ENCODE results near the gene CCDC110. TPM values are rescaled to one million over a fixed set of nuclear protein-coding genes. Genes with fewer than 3 reads are reported as not detected.
A peak's percentile ranks its signal among the peaks of the same experiment; 100 is the strongest.

CCDC110 gene
- total and polyA plus RNA-seq, 2 of the 13 experiments (the other 11 are each of a cell fraction or from before 2014, with no cell fraction given), result not detected

DNA sequence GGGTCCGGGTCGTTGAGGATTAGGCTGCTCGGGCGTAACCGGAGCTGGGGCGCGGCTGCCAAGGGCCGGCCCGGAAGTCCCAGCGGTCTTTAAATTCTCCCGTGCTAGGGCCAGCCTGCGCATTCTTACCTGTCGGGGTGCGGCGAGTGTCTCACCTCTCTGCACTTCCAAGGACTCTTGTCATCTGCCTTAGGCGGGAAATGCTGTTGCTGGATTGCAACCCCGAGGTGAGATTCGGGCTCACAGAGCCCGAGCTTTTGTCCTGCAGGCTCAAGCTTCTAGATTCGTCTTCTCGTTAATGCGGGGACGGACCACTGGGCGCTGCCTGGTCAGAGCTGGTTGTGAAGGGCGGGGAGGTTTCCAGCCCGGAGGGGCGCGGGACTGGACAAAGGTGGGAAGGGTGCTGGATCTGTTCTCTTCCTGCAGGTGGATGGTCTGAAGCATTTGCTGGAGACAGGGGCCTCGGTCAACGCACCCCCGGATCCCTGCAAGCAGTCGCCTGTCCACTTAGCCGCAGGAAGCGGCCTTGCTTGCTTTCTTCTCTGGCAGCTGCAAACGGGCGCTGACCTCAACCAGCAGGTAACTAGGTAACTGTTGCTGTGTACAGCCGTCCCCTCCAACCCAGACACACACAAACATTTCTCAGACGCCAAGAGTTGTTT is 74.7 kb downstream of the CCDC110 start, which contains the start of gene ANKRD37 (continued):
- 0 out of 2 replicates have a peak, but pooled peaks have one; percentile 2 for TF ChIP-seq ZNF891 (CRISPR knock-in tag; IDR thresholded peaks at IDR 0.05)
- TF ChIP-seq SMAD9 (CRISPR knock-in tag; IDR thresholded peaks at IDR 0.05), result no peak
- TF ChIP-seq, protein P1, sequence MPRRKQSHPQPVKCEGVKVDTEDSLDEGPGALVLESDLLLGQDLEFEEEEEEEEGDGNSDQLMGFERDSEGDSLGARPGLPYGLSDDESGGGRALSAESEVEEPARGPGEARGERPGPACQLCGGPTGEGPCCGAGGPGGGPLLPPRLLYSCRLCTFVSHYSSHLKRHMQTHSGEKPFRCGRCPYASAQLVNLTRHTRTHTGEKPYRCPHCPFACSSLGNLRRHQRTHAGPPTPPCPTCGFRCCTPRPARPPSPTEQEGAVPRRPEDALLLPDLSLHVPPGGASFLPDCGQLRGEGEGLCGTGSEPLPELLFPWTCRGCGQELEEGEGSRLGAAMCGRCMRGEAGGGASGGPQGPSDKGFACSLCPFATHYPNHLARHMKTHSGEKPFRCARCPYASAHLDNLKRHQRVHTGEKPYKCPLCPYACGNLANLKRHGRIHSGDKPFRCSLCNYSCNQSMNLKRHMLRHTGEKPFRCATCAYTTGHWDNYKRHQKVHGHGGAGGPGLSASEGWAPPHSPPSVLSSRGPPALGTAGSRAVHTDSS (CRISPR knock-in tag; conservative IDR thresholded peaks at IDR 0.05), result 0 out of 2 replicates have a peak, but pooled peaks have one; percentile 78
- peak; percentile 64; the same call in 1 of the 2 replicates for TF ChIP-seq MEIS2 (CRISPR knock-in tag; IDR thresholded peaks at IDR 0.05)
- no peak for TF ChIP-seq ZNF614 (CRISPR knock-in tag; IDR thresholded peaks at IDR 0.05; ENCODE audit: borderline replicate concordance)
- no peak for TF ChIP-seq ERF (CRISPR knock-in tag; IDR thresholded peaks at IDR 0.05)
- 0 out of 2 replicates have a peak, but pooled peaks have one; percentile 69 for TF ChIP-seq HDAC2 (CRISPR knock-in tag; IDR thresholded peaks at IDR 0.05)
- TF ChIP-seq PHF21A (CRISPR knock-in tag; IDR thresholded peaks at IDR 0.05), result peak; percentile 57
- TF ChIP-seq MEF2D (CRISPR knock-in tag; IDR thresholded peaks at IDR 0.05), result peak; percentile 17; the same call in 1 of the 2 replicates
- TF ChIP-seq SIX4 (CRISPR knock-in tag; IDR thresholded peaks at IDR 0.05), result peak; percentile 91
- TF ChIP-seq PPARG (CRISPR knock-in tag; conservative IDR thresholded peaks at IDR 0.05), result 0 out of 2 replicates have a peak, but pooled peaks have one; percentile 9
- TF ChIP-seq GABPA (IDR thresholded peaks at IDR 0.05; ENCODE audit: low read depth, low read length), result peak; percentile 13; the same call in 1 of the 2 replicates
- peak; percentile 76 for TF ChIP-seq GABPA (CRISPR knock-in tag; IDR thresholded peaks at IDR 0.05; ENCODE audit: low read depth)
- TF ChIP-seq RBM39 (IDR thresholded peaks at IDR 0.05; ENCODE audit: low read depth, low read length, poor library complexity, severe bottlenecking), result peak; percentile 22
- TF ChIP-seq, protein P2, sequence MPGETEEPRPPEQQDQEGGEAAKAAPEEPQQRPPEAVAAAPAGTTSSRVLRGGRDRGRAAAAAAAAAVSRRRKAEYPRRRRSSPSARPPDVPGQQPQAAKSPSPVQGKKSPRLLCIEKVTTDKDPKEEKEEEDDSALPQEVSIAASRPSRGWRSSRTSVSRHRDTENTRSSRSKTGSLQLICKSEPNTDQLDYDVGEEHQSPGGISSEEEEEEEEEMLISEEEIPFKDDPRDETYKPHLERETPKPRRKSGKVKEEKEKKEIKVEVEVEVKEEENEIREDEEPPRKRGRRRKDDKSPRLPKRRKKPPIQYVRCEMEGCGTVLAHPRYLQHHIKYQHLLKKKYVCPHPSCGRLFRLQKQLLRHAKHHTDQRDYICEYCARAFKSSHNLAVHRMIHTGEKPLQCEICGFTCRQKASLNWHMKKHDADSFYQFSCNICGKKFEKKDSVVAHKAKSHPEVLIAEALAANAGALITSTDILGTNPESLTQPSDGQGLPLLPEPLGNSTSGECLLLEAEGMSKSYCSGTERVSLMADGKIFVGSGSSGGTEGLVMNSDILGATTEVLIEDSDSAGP (CRISPR knock-in tag; IDR thresholded peaks at IDR 0.05; ENCODE audit: borderline replicate concordance), result peak; percentile 34; the same call in 1 of the 2 replicates
- TF ChIP-seq, protein P3, sequence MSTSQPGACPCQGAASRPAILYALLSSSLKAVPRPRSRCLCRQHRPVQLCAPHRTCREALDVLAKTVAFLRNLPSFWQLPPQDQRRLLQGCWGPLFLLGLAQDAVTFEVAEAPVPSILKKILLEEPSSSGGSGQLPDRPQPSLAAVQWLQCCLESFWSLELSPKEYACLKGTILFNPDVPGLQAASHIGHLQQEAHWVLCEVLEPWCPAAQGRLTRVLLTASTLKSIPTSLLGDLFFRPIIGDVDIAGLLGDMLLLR (CRISPR knock-in tag; IDR thresholded peaks at IDR 0.05), result peak; percentile 38; the same call in 1 of the 2 replicates
- no peak for TF ChIP-seq EHMT2 (IDR thresholded peaks at IDR 0.05; ENCODE audit: borderline replicate concordance, low read depth, low read length)
- no peak for TF ChIP-seq ZFP36 (IDR thresholded peaks at IDR 0.05; ENCODE audit: borderline replicate concordance, low read depth, low read length, partially characterized antibody)
- 0 out of 2 replicates have a peak, but pooled peaks have one; percentile 1 for TF ChIP-seq POGZ (CRISPR knock-in tag; IDR thresholded peaks at IDR 0.05)
- no peak for TF ChIP-seq GATAD1 (CRISPR knock-in tag; IDR thresholded peaks at IDR 0.05)
- TF ChIP-seq GABPB1 (CRISPR knock-in tag; IDR thresholded peaks at IDR 0.05), result peak; percentile 56
- no peak for TF ChIP-seq ZKSCAN1 (IDR thresholded peaks at IDR 0.05; ENCODE audit: low read length)
- TF ChIP-seq ARID2 (CRISPR knock-in tag; IDR thresholded peaks at IDR 0.05; ENCODE audit: borderline replicate concordance), result no peak
- TF ChIP-seq HNF4G (IDR thresholded peaks at IDR 0.05; ENCODE audit: borderline replicate concordance, low read depth, low read length), result peak; percentile 13; the same call in 1 of the 2 replicates
- TF ChIP-seq HNF4G (CRISPR knock-in tag; IDR thresholded peaks at IDR 0.05; ENCODE audit: borderline replicate concordance, low read depth), result no peak
- TF ChIP-seq ATM (IDR thresholded peaks at IDR 0.05; ENCODE audit: borderline replicate concordance), result no peak
- no peak for TF ChIP-seq MED8 (CRISPR knock-in tag; IDR thresholded peaks at IDR 0.05; ENCODE audit: insufficient replicate concordance)
- 0 out of 2 replicates have a peak, but pooled peaks have one; percentile 10 for TF ChIP-seq ZNF768 (CRISPR knock-in tag; IDR thresholded peaks at IDR 0.05)
